IPS-18a (cell line): ENCODE measurements around the gene DNMBP.

Experiments used
- H3K27ac ChIP-seq: one replicate; pipeline ENCODE4 v1.5.1; 2013; ENCODE audit warnings: low read length
- H3K27me3 ChIP-seq: one replicate; pipeline ENCODE4 v1.6.1; 2013; ENCODE audit warnings: mild to moderate bottlenecking, low read length; ENCODE audit not compliant: control insufficient read depth, insufficient read depth
- H3K36me3 ChIP-seq: one replicate; pipeline ENCODE4 v1.6.1; 2013; ENCODE audit warnings: low read depth, low read length; ENCODE audit not compliant: control insufficient read depth
- H3K4me1 ChIP-seq: one replicate; pipeline ENCODE4 v1.6.1; 2013; ENCODE audit warnings: low read depth, low read length; ENCODE audit not compliant: control insufficient read depth
- H3K4me3 ChIP-seq: one replicate; pipeline ENCODE4 v1.5.1; 2013; ENCODE audit warnings: low read length
- H3K9ac ChIP-seq: one replicate; pipeline ENCODE4 v1.6.1; 2013; ENCODE audit warnings: mild to moderate bottlenecking, low read length, moderate library complexity
- H3K9me3 ChIP-seq: one replicate; pipeline ENCODE4 v1.6.1; 2013; ENCODE audit warnings: low read depth, low read length; ENCODE audit not compliant: control insufficient read depth

Gene DNMBP

GRCh38 chr10:99860466-99860865 is 149.3 kb downstream of the DNMBP start:
- no peak overlapping the region for H3K27ac ChIP-seq
- no peak overlapping the region for H3K4me3 ChIP-seq
- no peak overlapping the region for H3K9ac ChIP-seq
- no peaks in the 10 kb centered on the region for H3K36me3 ChIP-seq
- H3K4me1 ChIP-seq: peaks cover 3% of the 10 kb centered on the region
- H3K9me3 ChIP-seq: no peaks in the 10 kb centered on the region
- H3K27me3 ChIP-seq: no peaks in the 10 kb centered on the region

GRCh38 chr10:99859585-99859984 is 150.2 kb downstream of the DNMBP start:
- Histone ChIP-seq H3K36me3 (no peaks in the 10 kb centered on the region), H3K4me1 (peaks cover 3% of the 10 kb centered on the region)

DNA sequence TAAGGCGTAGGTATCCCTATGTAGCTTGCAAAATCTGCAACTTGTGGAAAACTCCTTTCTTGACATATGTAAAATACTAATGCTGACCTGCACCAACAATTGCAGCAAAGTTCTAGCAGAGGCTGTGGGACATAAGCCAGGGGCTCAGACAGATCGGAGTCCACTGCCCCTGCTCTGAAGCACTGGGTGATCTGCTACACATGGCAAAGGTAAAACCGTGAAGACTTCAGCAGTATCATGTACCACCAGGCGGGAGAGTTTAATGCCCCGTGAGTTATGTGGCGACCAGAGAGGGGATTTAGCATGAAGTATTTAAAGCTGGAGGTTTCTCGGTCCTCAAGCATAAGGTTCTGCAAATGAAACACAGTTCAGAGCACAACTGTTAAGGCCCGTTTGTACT is 150.9 kb downstream of the DNMBP start:
- no peak overlapping the region for H3K27ac ChIP-seq
- no peaks in the 10 kb centered on the region for H3K9me3 ChIP-seq
- peaks cover 3% of the 10 kb centered on the region for H3K4me1 ChIP-seq
- no peak overlapping the region for H3K4me3 ChIP-seq
- no peak overlapping the region for H3K9ac ChIP-seq
- H3K27me3 ChIP-seq: no peaks in the 10 kb centered on the region
- H3K36me3 ChIP-seq: no peaks in the 10 kb centered on the region

More at GRCh38 chr10:99859585-99859984, 150.2 kb downstream of the DNMBP start:
- Histone ChIP-seq H3K4me3 (no peak overlapping the region), H3K27me3 (no peaks in the 10 kb centered on the region), H3K27ac (no peak overlapping the region), H3K9ac (no peak overlapping the region), H3K9me3 (no peaks in the 10 kb centered on the region)

DNA sequence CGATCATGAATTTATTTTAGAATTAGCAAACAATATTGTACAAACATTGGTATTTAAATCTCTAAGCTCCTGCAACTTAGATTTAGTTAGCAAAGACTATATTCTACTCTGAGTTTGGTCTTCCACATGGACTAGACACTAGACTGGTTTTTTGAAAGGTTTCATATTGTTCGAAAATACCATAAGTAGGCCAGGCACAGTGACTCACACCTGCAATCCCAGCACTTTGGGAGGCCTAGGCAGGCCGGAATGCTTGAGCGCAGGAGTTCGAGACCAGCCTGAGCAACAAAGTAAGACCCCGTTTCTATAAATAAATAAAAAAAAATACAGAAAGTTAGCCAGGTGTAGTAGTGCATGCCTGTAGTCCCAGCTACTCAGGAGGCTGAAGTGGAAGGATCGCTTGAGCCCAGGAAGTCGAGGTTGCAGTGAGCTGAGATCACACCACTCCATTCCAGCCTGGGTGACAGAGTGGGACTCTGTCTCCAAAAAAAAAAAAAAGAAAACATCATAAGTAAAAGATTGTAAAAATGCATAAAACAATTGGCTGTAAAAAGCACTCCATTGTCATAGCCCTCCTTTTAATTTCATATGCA is 154.2 kb downstream of the DNMBP start:
- Histone ChIP-seq H3K4me1 (peaks cover 11% of the 10 kb centered on the region), H3K36me3 (no peaks in the 10 kb centered on the region), H3K27me3 (no peaks in the 10 kb centered on the region), H3K9me3 (no peaks in the 10 kb centered on the region), H3K4me3 (no peak overlapping the region), H3K27ac (no peak overlapping the region), H3K9ac (no peak overlapping the region)

DNA sequence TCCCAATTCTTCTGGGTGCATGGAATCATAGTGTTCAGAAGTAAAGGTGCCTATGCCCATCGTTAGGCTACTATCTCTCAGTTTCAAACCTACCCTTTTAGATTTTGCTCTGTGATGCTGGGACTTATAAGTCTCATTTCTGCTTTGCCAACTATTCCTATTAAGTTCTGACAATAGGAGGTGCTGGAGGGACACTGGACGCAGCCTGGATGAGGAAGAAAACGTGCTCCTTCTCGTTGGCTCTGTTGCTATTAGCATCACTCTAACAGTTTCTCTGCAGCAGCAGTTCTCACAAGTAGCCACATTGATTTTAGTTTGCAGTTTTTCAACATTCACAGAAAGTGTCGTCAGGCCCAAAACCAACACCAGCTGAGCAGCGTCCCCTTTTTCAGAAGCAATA is 154.9 kb downstream of the DNMBP start:
- Histone ChIP-seq H3K9me3 (no peaks in the 10 kb centered on the region), H3K9ac (no peak overlapping the region), H3K4me1 (peaks cover 18% of the 10 kb centered on the region), H3K27ac (no peak overlapping the region), H3K27me3 (no peaks in the 10 kb centered on the region), H3K36me3 (no peaks in the 10 kb centered on the region), H3K4me3 (no peak overlapping the region)

GRCh38 chr10:99853655-99854054 is 156.1 kb downstream of the DNMBP start:
- Histone ChIP-seq H3K9ac (no peak overlapping the region), H3K9me3 (no peaks in the 10 kb centered on the region), H3K27me3 (no peaks in the 10 kb centered on the region), H3K4me3 (no peak overlapping the region), H3K36me3 (no peaks in the 10 kb centered on the region), H3K27ac (no peak overlapping the region), H3K4me1 (peaks cover 27% of the 10 kb centered on the region)

GRCh38 chr10:99852481-99853213 is 157.1 kb downstream of the DNMBP start:
- peaks cover 30% of the 10 kb centered on the region for H3K4me1 ChIP-seq
- H3K36me3 ChIP-seq: no peaks in the 10 kb centered on the region
- H3K27me3 ChIP-seq: no peaks in the 10 kb centered on the region
- no peak overlapping the region for H3K9ac ChIP-seq
- H3K4me3 ChIP-seq: no peak overlapping the region
- no peaks in the 10 kb centered on the region for H3K9me3 ChIP-seq
- H3K27ac ChIP-seq: no peak overlapping the region

GRCh38 chr10:99851825-99852224 is 157.9 kb downstream of the DNMBP start:
- Histone ChIP-seq H3K36me3 (no peaks in the 10 kb centered on the region), H3K27me3 (no peaks in the 10 kb centered on the region), H3K9ac (no peak overlapping the region)

GRCh38 chr10:99850767-99851340 is 158.9 kb downstream of the DNMBP start:
- H3K9me3 ChIP-seq: no peaks in the 10 kb centered on the region
- H3K4me3 ChIP-seq: no peak overlapping the region
- no peaks in the 10 kb centered on the region for H3K36me3 ChIP-seq
- peak overlapping the region; percentile 44 for H3K27ac ChIP-seq
- H3K4me1 ChIP-seq: peaks cover 36% of the 10 kb centered on the region
- H3K9ac ChIP-seq: peak overlapping the region; percentile 50
- H3K27me3 ChIP-seq: no peaks in the 10 kb centered on the region

More at GRCh38 chr10:99851825-99852224, 157.9 kb downstream of the DNMBP start:
- Histone ChIP-seq H3K27ac (no peak overlapping the region), H3K9me3 (no peaks in the 10 kb centered on the region), H3K4me3 (no peak overlapping the region), H3K4me1 (peaks cover 30% of the 10 kb centered on the region)

DNA sequence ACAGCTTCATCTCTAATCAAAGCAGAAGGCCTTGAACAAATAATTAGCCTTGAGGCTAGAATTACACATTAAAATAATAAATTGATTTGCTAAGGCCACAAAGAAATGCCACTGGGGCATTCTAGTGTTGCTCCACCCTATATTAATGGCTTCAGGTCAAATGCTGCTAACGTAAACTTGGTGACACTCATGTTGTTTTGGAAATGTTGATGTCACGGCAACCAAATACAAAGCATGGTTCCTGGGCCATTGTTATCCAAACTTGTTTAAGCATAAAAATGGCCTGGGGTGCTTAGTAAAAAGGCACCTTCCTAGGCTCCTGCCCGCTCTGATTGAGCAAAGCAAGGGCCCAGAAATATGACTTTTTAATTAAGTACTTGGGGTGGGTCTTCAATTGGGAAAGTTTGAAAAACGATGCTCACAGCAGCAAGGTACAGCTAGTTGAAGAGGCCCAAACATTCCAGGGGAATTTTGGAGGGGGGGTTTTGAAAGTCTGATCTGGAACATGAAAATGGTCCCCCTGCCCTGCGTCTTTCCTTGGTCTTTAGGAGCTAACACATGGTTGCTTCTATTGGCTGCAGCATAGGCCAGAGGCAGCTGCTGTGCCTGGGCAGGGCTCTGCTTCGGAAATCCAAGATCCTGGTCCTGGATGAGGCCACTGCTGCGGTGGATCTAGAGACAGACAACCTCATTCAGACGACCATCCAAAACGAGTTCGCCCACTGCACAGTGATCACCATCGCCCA is 159.6 kb downstream of the DNMBP start:
- no peaks in the 10 kb centered on the region for H3K27me3 ChIP-seq
- no peaks in the 10 kb centered on the region for H3K36me3 ChIP-seq
- H3K4me3 ChIP-seq: peak overlapping the region; percentile 12
- H3K4me1 ChIP-seq: peaks cover 36% of the 10 kb centered on the region
- peak overlapping the region; percentile 50 for H3K9ac ChIP-seq
- H3K9me3 ChIP-seq: no peaks in the 10 kb centered on the region
- peak overlapping the region; percentile 59 for H3K27ac ChIP-seq

DNA sequence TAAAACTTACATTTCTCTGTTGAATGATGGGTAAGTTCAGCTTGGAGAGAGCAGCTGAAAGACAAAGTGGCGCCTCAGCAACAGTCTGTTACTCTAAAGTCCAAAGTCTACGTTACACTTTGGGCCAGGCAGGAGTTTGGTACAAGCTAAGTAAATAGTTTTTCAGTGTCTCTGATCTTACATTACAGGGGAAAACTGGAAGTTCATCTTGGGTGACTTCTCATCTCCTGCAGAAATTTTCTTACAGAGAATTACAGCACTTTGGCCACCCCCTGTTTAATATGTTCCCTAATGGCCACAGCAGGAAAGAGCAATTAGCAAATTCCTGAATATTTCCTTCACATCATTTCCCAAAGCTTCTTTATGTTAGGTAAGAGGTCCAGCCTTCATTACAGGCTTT is 160.2 kb downstream of the DNMBP start:
- Histone ChIP-seq H3K4me1 (peaks cover 36% of the 10 kb centered on the region), H3K27ac (peak overlapping the region; percentile 59), H3K36me3 (no peaks in the 10 kb centered on the region), H3K9me3 (no peaks in the 10 kb centered on the region), H3K27me3 (no peaks in the 10 kb centered on the region), H3K4me3 (peak overlapping the region; percentile 12), H3K9ac (peak overlapping the region; percentile 50)
